Measurements from ENCODE around the gene COPB1.

Gene COPB1

GRCh38 chr11:14409891-14410290 is 89.7 kb downstream of the COPB1 start:
- Histone ChIP-seq H3K4me3 (no peak overlapping the region), H3K27ac (no peak overlapping the region)

GRCh38 chr11:14408612-14409011 is 91.0 kb downstream of the COPB1 start:
- Histone ChIP-seq H3K27ac (no peak overlapping the region), H3K4me3 (no peak overlapping the region)

Measured in skin epidermis (tissue), 12 donors.